HepG2 (cell line): ENCODE data around the gene CHTF8. TPM values are rescaled to one million over a fixed set of nuclear protein-coding genes. Genes with fewer than 3 reads are reported as not detected.

Experiments used
- BORCS8-MEF2B ChIP-seq: sonication (generic); formaldehyde crosslinking; IDR thresholded peaks from 2 replicates; pipeline ENCODE4 v1.8.0; 2022; ENCODE audit warnings: mild to moderate bottlenecking, missing genetic modification reagents
- RFX1 ChIP-seq: fragments of 450-650 bp; IDR thresholded peaks from 2 replicates; pipeline ENCODE4 v1.6.1; 2017
- ZNF20 ChIP-seq: sonication (generic); formaldehyde crosslinking; IDR thresholded peaks from 2 replicates; pipeline ENCODE4 v1.4.0; 2020; ENCODE audit warnings: mild to moderate bottlenecking, moderate library complexity, missing genetic modification reagents
- ZNF296 ChIP-seq: sonication (generic); formaldehyde crosslinking; conservative IDR thresholded peaks from 2 replicates; pipeline ENCODE4 v1.5.0; 2020; ENCODE audit warnings: mild to moderate bottlenecking, missing genetic modification reagents
- ZNF33A ChIP-seq: sonication (generic); formaldehyde crosslinking; IDR thresholded peaks from 2 replicates; pipeline ENCODE4 v1.5.1; 2020; ENCODE audit warnings: missing genetic modification reagents, mild to moderate bottlenecking, moderate library complexity, borderline replicate concordance
- ZNF367 ChIP-seq: sonication (generic); formaldehyde crosslinking; IDR thresholded peaks from 2 replicates; pipeline ENCODE4 v1.4.0; 2020; ENCODE audit warnings: missing genetic modification reagents, borderline replicate concordance
- ZNF567 ChIP-seq: sonication (generic); formaldehyde crosslinking; IDR thresholded peaks from 2 replicates; pipeline ENCODE4 v1.8.1; 2023; ENCODE audit warnings: mild to moderate bottlenecking, missing genetic modification reagents, borderline replicate concordance
- ZNF83 ChIP-seq: sonication (generic); formaldehyde crosslinking; IDR thresholded peaks from 2 replicates; pipeline ENCODE4 v1.4.0; 2020; ENCODE audit warnings: missing genetic modification reagents, mild to moderate bottlenecking, borderline replicate concordance
- polyA plus RNA-seq, 8 experiments: library from polyadenylated mRNA; depleted of rRNA in 3 of 8; stranded (reverse) in 7 of 8; unstranded in 1 of 8; fragments of >200 nt; fragmentation: Illumina TruSeq in 4 of 8; extraction: Trizol in 4 of 8; gene quantifications; 2 replicates each; pipeline versions ENCODE4 v1.2.1 to v1.2.3, GENCODE V29; 2011 to 2016; ENCODE audit warnings: low read depth in 4 of 8, missing spikeins in 1 of 8, mixed read lengths in 1 of 8; ENCODE audit not compliant: insufficient read depth in 1 of 8
- total RNA-seq, 5 experiments: library from RNA; depleted of rRNA; stranded (reverse); fragments of >200 nt; fragmentation: Illumina TruSeq; extraction: Trizol; gene quantifications; 2 replicates each; pipeline ENCODE4 v1.2.3, GENCODE V29; 2016; ENCODE audit warnings: low read depth in 1 of 5
- TF ChIP-seq, protein P1 (sequence below): sonication (generic); formaldehyde crosslinking; IDR thresholded peaks from 2 replicates; pipeline ENCODE4 v1.8.0; 2022; ENCODE audit warnings: mild to moderate bottlenecking, missing genetic modification reagents; ENCODE audit not compliant: insufficient replicate concordance
- TF ChIP-seq, protein P2 (sequence below): sonication (generic); formaldehyde crosslinking; IDR thresholded peaks from 2 replicates; pipeline ENCODE4 v1.4.0; 2020; ENCODE audit warnings: missing genetic modification reagents
- TF ChIP-seq, protein P3 (sequence below): sonication (generic); formaldehyde crosslinking; IDR thresholded peaks from 2 replicates; pipeline ENCODE4 v1.5.0; 2020; ENCODE audit warnings: mild to moderate bottlenecking, missing genetic modification reagents, borderline replicate concordance
- TF ChIP-seq, protein P4 (sequence below): sonication (generic); formaldehyde crosslinking; IDR thresholded peaks from 2 replicates; pipeline ENCODE4 v1.5.0; 2020; ENCODE audit warnings: mild to moderate bottlenecking, missing genetic modification reagents
- TF ChIP-seq, protein P5 (sequence below): sonication (generic); formaldehyde crosslinking; IDR thresholded peaks from 2 replicates; pipeline ENCODE4 v1.4.0; 2020; ENCODE audit warnings: missing genetic modification reagents, low read depth, mild to moderate bottlenecking, borderline replicate concordance
- TF ChIP-seq, protein P6 (sequence below): sonication (generic); formaldehyde crosslinking; conservative IDR thresholded peaks from 2 replicates; pipeline ENCODE4 v1.4.0; 2020; ENCODE audit warnings: missing genetic modification reagents

Gene CHTF8
- total and polyA plus RNA-seq, 2 of the 13 experiments (the other 11 are each of a cell fraction or from before 2014, with no cell fraction given): 37.2 to 67.5 TPM

DNA sequence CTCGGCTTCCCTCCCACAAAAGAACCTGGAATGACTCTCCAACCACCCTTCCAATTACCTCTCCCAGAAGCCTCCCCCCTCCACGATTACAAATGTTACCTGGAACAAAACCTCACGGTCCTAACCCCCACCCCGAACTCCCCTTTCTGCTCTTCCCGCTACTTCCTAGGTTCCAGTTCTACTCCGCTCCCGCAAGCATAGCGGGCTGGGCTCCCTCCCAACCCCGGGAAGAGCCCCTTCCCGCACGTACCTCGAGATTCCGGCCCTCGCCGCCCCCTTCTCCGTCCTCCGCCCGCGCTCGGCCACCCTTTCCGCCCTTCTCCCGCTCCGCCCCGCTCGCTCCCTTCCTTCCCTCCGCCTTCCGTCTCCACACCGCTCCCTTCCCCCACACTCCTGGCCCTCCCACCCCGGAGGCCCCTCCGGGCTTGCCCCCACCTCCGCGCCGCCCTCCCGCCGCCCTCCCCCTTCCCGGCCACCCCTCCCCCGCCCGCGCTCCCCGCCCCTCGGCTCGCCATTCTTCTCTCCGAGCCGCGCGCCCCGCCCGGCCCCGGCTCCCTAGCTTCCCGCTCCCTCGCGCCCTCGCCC, 457 bp downstream of the CHTF8 start (continued):
- TF ChIP-seq, protein P1, sequence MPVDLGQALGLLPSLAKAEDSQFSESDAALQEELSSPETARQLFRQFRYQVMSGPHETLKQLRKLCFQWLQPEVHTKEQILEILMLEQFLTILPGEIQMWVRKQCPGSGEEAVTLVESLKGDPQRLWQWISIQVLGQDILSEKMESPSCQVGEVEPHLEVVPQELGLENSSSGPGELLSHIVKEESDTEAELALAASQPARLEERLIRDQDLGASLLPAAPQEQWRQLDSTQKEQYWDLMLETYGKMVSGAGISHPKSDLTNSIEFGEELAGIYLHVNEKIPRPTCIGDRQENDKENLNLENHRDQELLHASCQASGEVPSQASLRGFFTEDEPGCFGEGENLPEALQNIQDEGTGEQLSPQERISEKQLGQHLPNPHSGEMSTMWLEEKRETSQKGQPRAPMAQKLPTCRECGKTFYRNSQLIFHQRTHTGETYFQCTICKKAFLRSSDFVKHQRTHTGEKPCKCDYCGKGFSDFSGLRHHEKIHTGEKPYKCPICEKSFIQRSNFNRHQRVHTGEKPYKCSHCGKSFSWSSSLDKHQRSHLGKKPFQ (CRISPR knock-in tag): peak; percentile 56
- TF ChIP-seq BORCS8-MEF2B (CRISPR knock-in tag) (no peak), RFX1 (no peak), ZNF296 (CRISPR knock-in tag) (no peak), ZNF567 (CRISPR knock-in tag) (no peak), ZNF33A (CRISPR knock-in tag) (no peak), ZNF83 (peak; percentile 66; the same call in 1 of the 2 replicates), ZNF20 (no peak), ZNF367 (CRISPR knock-in tag) (no peak)
- TF ChIP-seq, protein P2, sequence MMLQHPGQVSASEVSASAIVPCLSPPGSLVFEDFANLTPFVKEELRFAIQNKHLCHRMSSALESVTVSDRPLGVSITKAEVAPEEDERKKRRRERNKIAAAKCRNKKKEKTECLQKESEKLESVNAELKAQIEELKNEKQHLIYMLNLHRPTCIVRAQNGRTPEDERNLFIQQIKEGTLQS (CRISPR knock-in tag): 0 out of 2 replicates have a peak, but pooled peaks have one; percentile 17
- TF ChIP-seq, protein P3, sequence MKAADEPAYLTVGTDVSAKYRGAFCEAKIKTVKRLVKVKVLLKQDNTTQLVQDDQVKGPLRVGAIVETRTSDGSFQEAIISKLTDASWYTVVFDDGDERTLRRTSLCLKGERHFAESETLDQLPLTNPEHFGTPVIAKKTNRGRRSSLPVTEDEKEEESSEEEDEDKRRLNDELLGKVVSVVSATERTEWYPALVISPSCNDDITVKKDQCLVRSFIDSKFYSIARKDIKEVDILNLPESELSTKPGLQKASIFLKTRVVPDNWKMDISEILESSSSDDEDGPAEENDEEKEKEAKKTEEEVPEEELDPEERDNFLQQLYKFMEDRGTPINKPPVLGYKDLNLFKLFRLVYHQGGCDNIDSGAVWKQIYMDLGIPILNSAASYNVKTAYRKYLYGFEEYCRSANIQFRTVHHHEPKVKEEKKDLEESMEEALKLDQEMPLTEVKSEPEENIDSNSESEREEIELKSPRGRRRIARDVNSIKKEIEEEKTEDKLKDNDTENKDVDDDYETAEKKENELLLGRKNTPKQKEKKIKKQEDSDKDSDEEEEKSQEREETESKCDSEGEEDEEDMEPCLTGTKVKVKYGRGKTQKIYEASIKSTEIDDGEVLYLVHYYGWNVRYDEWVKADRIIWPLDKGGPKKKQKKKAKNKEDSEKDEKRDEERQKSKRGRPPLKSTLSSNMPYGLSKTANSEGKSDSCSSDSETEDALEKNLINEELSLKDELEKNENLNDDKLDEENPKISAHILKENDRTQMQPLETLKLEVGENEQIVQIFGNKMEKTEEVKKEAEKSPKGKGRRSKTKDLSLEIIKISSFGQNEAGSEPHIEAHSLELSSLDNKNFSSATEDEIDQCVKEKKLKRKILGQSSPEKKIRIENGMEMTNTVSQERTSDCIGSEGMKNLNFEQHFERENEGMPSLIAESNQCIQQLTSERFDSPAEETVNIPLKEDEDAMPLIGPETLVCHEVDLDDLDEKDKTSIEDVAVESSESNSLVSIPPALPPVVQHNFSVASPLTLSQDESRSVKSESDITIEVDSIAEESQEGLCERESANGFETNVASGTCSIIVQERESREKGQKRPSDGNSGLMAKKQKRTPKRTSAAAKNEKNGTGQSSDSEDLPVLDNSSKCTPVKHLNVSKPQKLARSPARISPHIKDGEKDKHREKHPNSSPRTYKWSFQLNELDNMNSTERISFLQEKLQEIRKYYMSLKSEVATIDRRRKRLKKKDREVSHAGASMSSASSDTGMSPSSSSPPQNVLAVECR (CRISPR knock-in tag): no peak
- TF ChIP-seq, protein P4, sequence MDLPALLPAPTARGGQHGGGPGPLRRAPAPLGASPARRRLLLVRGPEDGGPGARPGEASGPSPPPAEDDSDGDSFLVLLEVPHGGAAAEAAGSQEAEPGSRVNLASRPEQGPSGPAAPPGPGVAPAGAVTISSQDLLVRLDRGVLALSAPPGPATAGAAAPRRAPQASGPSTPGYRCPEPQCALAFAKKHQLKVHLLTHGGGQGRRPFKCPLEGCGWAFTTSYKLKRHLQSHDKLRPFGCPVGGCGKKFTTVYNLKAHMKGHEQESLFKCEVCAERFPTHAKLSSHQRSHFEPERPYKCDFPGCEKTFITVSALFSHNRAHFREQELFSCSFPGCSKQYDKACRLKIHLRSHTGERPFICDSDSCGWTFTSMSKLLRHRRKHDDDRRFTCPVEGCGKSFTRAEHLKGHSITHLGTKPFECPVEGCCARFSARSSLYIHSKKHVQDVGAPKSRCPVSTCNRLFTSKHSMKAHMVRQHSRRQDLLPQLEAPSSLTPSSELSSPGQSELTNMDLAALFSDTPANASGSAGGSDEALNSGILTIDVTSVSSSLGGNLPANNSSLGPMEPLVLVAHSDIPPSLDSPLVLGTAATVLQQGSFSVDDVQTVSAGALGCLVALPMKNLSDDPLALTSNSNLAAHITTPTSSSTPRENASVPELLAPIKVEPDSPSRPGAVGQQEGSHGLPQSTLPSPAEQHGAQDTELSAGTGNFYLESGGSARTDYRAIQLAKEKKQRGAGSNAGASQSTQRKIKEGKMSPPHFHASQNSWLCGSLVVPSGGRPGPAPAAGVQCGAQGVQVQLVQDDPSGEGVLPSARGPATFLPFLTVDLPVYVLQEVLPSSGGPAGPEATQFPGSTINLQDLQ (CRISPR knock-in tag): no peak
- TF ChIP-seq, protein P5, sequence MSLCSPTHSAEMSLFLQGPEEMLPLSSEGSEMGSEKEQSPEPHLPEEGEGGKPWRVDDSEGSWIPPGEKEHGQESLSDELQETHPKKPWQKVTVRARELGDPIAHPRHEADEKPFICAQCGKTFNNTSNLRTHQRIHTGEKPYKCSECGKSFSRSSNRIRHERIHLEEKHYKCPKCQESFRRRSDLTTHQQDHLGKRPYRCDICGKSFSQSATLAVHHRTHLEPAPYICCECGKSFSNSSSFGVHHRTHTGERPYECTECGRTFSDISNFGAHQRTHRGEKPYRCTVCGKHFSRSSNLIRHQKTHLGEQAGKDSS (CRISPR knock-in tag): no peak
- TF ChIP-seq, protein P6, sequence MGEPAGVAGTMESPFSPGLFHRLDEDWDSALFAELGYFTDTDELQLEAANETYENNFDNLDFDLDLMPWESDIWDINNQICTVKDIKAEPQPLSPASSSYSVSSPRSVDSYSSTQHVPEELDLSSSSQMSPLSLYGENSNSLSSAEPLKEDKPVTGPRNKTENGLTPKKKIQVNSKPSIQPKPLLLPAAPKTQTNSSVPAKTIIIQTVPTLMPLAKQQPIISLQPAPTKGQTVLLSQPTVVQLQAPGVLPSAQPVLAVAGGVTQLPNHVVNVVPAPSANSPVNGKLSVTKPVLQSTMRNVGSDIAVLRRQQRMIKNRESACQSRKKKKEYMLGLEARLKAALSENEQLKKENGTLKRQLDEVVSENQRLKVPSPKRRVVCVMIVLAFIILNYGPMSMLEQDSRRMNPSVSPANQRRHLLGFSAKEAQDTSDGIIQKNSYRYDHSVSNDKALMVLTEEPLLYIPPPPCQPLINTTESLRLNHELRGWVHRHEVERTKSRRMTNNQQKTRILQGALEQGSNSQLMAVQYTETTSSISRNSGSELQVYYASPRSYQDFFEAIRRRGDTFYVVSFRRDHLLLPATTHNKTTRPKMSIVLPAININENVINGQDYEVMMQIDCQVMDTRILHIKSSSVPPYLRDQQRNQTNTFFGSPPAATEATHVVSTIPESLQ (CRISPR knock-in tag): no peak
